IMR-90 (cell line): ENCODE results near the gene RTCB. TPM values are rescaled to one million over a fixed set of nuclear protein-coding genes. Genes with fewer than 3 reads are reported as not detected.

Experiments used
- ATAC-seq: fragments of 200-7000 bp; cut with Tn5 transposase; 2 replicates; pipeline ENCODE4 v1.9.1; 2020; ENCODE audit warnings: low read depth, mild to moderate bottlenecking, moderate library complexity
- BruUV-seq: library from RNA; stranded (reverse); fragments of 400-500 nt; replicated peaks from 2 replicates; lab custom pipeline; 2021; lab: Mats Ljungman, UMichigan
- CTCF ChIA-PET: fragments of 300-600 bp; formaldehyde crosslinking; extraction: SDS; loops from one replicate; lab custom pipeline; 2021; ENCODE audit warnings: antibody characterized with exemption; lab: Yijun Ruan, JAX
- POLR2A ChIA-PET: fragments of 300-600 bp; sonication (Branson Sonifier 250); formaldehyde crosslinking; loops from one replicate; lab custom pipeline; 2022; ENCODE audit warnings: antibody characterized with exemption; ENCODE audit not compliant: unreplicated experiment; lab: Charles Lee
- DNase-seq: peaks from one replicate; pipeline ENCODE4 v3.0.0; 2013
- H2AFZ ChIP-seq: replicated peaks from 2 replicates; pipeline ENCODE3; 2013; ENCODE audit warnings: low read length, mild to moderate bottlenecking; ENCODE audit not compliant: poor library complexity
- H2AK5ac ChIP-seq: 2 replicates; pipeline ENCODE4 v1.6.1; 2013; ENCODE audit warnings: low read depth, low read length, inconsistent platforms
- H2AK9ac ChIP-seq: replicated peaks from 2 replicates; pipeline ENCODE3; 2013; ENCODE audit warnings: mild to moderate bottlenecking, low read depth, low read length, moderate library complexity; ENCODE audit not compliant: poor library complexity
- H2BK120ac ChIP-seq: 2 replicates; pipeline ENCODE4 v1.6.1; 2013; ENCODE audit warnings: low read depth, low read length, inconsistent platforms
- H2BK15ac ChIP-seq: 3 replicates; pipeline ENCODE4 v1.6.1; 2013; ENCODE audit warnings: low read depth, low read length, inconsistent platforms
- H2BK20ac ChIP-seq: 2 replicates; pipeline ENCODE4 v1.6.1; 2013; ENCODE audit warnings: low read depth, mild to moderate bottlenecking, inconsistent platforms, low read length, moderate library complexity
- H2BK5ac ChIP-seq: 2 replicates; pipeline ENCODE4 v1.6.1; 2013; ENCODE audit warnings: mild to moderate bottlenecking, low read depth, low read length, inconsistent platforms; ENCODE audit not compliant: poor library complexity, severe bottlenecking
- H3K14ac ChIP-seq: replicated peaks from 2 replicates; pipeline ENCODE4 v1.6.1; 2013; ENCODE audit warnings: low read depth, low read length, inconsistent platforms
- H3K18ac ChIP-seq: 2 replicates; pipeline ENCODE4 v1.6.1; 2013; ENCODE audit warnings: low read depth, low read length, control low read depth
- H3K23ac ChIP-seq: 2 replicates; pipeline ENCODE4 v1.6.1; 2013; ENCODE audit warnings: low read depth, low read length, inconsistent platforms
- H3K27ac ChIP-seq: 2 replicates; pipeline ENCODE4 v1.5.1; 2013; ENCODE audit warnings: mild to moderate bottlenecking, control low read depth, low read length; ENCODE audit not compliant: insufficient read depth
- H3K27me3 ChIP-seq: 2 replicates; pipeline ENCODE4 v1.6.1; 2013; ENCODE audit warnings: low read length; ENCODE audit not compliant: control insufficient read depth, insufficient read depth
- H3K36me3 ChIP-seq: 2 replicates; pipeline ENCODE4 v1.6.1; 2013; ENCODE audit warnings: low read length, mixed read lengths; ENCODE audit not compliant: control insufficient read depth, insufficient read depth
- H3K4ac ChIP-seq: 2 replicates; pipeline ENCODE4 v1.6.1; 2013; ENCODE audit warnings: low read depth, low read length, inconsistent platforms
- H3K4me1 ChIP-seq: 2 replicates; pipeline ENCODE4 v1.6.1; 2013; ENCODE audit warnings: low read length, mixed read lengths; ENCODE audit not compliant: control insufficient read depth, insufficient read depth
- H3K4me2 ChIP-seq: 2 replicates; pipeline ENCODE4 v1.6.1; 2013; ENCODE audit warnings: low read depth, mild to moderate bottlenecking, control low read depth, low read length, moderate library complexity
- H3K4me3 ChIP-seq: 2 replicates; pipeline ENCODE4 v1.5.1; 2013; ENCODE audit warnings: low read depth, mild to moderate bottlenecking, control low read depth, low read length, moderate library complexity; ENCODE audit not compliant: insufficient read depth
- H3K56ac ChIP-seq: 2 replicates; pipeline ENCODE4 v1.6.1; 2013; ENCODE audit warnings: low read length, inconsistent platforms; ENCODE audit not compliant: insufficient read depth; ENCODE audit errors: extremely low read depth
- H3K79me1 ChIP-seq, 2 experiments: 2 replicates each; pipeline ENCODE4 v1.6.1; 2013; ENCODE audit warnings: low read length in 2 of 2, inconsistent platforms in 1 of 2, low read depth in 1 of 2
- H3K9ac ChIP-seq: 2 replicates; pipeline ENCODE4 v1.6.1; 2013; ENCODE audit warnings: low read depth, low read length, control low read depth
- H3K9me1 ChIP-seq: 2 replicates; pipeline ENCODE4 v1.6.1; 2013; ENCODE audit warnings: low read length, inconsistent platforms; ENCODE audit not compliant: insufficient read depth
- H3K9me3 ChIP-seq: 2 replicates; pipeline ENCODE4 v1.6.1; 2013; ENCODE audit warnings: low read length; ENCODE audit not compliant: control insufficient read depth, insufficient read depth
- H4K20me1 ChIP-seq: 2 replicates; pipeline ENCODE4 v1.6.1; 2013; ENCODE audit warnings: low read length, inconsistent platforms; ENCODE audit not compliant: insufficient read depth
- H4K5ac ChIP-seq: 2 replicates; pipeline ENCODE4 v1.6.1; 2013; ENCODE audit warnings: mild to moderate bottlenecking, low read depth, low read length, control low read depth
- H4K8ac ChIP-seq, 2 experiments: 2 replicates each; pipeline ENCODE4 v1.6.1; 2013; ENCODE audit warnings: low read depth in 2 of 2, low read length in 2 of 2, control low read depth in 1 of 2, inconsistent platforms in 1 of 2
- H4K91ac ChIP-seq: 2 replicates; pipeline ENCODE4 v1.6.1; 2013; ENCODE audit warnings: low read depth, low read length, inconsistent platforms; ENCODE audit not compliant: insufficient read depth
- BHLHE40 ChIP-seq: fragments of 150-350 bp; IDR thresholded peaks from 2 replicates; pipeline ENCODE4 v1.6.1; 2016; ENCODE audit warnings: mild to moderate bottlenecking, low read depth, low read length
- CTCF ChIP-seq: conservative IDR thresholded peaks from 2 replicates; pipeline ENCODE4 v1.5.1; 2012; ENCODE audit warnings: mild to moderate bottlenecking, low read depth, low read length, improper control_type of control experiment
- ELK1 ChIP-seq: fragments of 150-350 bp; IDR thresholded peaks from 2 replicates; pipeline ENCODE4 v1.6.1; 2016; ENCODE audit warnings: low read depth, mild to moderate bottlenecking, low read length, moderate library complexity, borderline replicate concordance
- FOS ChIP-seq: fragments of 150-350 bp; IDR thresholded peaks from 2 replicates; pipeline ENCODE4 v1.6.1; 2016; ENCODE audit warnings: low read depth, low read length
- MAZ ChIP-seq: IDR thresholded peaks from 2 replicates; pipeline ENCODE4 v1.6.1; 2012; ENCODE audit warnings: low read depth, mild to moderate bottlenecking, low read length, improper control_type of control experiment, moderate library complexity, borderline replicate concordance
- MXI1 ChIP-seq: IDR thresholded peaks from 2 replicates; pipeline ENCODE4 v1.6.1; 2012; ENCODE audit warnings: low read depth, mild to moderate bottlenecking, low read length, moderate library complexity, borderline replicate concordance
- NFE2L2 ChIP-seq: fragments of 150-350 bp; IDR thresholded peaks from 2 replicates; pipeline ENCODE4 v1.6.1; 2016; ENCODE audit warnings: low read depth, mild to moderate bottlenecking, low read length
- POLR2A ChIP-seq: IDR thresholded peaks from 2 replicates; pipeline ENCODE4 v1.6.1; 2012; ENCODE audit warnings: mild to moderate bottlenecking, low read depth, low read length
- RAD21 ChIP-seq: IDR thresholded peaks from 2 replicates; pipeline ENCODE4 v1.6.1; 2012; ENCODE audit warnings: low read length, improper control_type of control experiment
- RCOR1 ChIP-seq: IDR thresholded peaks from 2 replicates; pipeline ENCODE4 v1.6.1; 2012; ENCODE audit warnings: mild to moderate bottlenecking, low read length, improper control_type of control experiment; ENCODE audit not compliant: insufficient replicate concordance
- RFX5 ChIP-seq: IDR thresholded peaks from 2 replicates; pipeline ENCODE4 v1.8.0; 2012; ENCODE audit warnings: low read depth, mild to moderate bottlenecking, low read length, moderate library complexity
- SMC3 ChIP-seq: fragments of 150-350 bp; IDR thresholded peaks from 2 replicates; pipeline ENCODE4 v1.6.1; 2016; ENCODE audit warnings: low read depth, mild to moderate bottlenecking, antibody characterized with exemption, low read length, moderate library complexity
- USF2 ChIP-seq: fragments of 150-350 bp; IDR thresholded peaks from 2 replicates; pipeline ENCODE4 v1.6.1; 2017; ENCODE audit warnings: mild to moderate bottlenecking, antibody characterized with exemption, low read length, low read depth
- WGBS, 2 experiments: methylation state at CpG; one replicate each; pipeline versions ENCODE4 v1.1.5 to v1.1.7; 2013; ENCODE audit warnings: missing lambda C conversion rate in 2 of 2; ENCODE audit not compliant: insufficient read length in 1 of 2; ENCODE audit errors: extremely low coverage in 2 of 2; 5-methylcytosine and 5-hydroxymethylcytosine counted together
- dilution Hi-C: fragments of 300-500 bp; cut with HindIII; formaldehyde crosslinking; loops from one replicate; pipeline ENCODE4 v1.14.3; 2018; ENCODE audit warnings: low sequenced_read_pairs; ENCODE audit not compliant: unreplicated experiment
- in situ Hi-C: fragments of 300-500 bp; cut with MboI; formaldehyde crosslinking; loops from 3 replicates; pipeline ENCODE4 v1.14.3; 2019; ENCODE audit warnings: low sequenced_read_pairs, inconsistent platforms, mixed read lengths
- intact Hi-C: fragments of 100-400 bp; cut with micrococcal nuclease; formaldehyde crosslinking; loops from 2 replicates; pipeline ENCODE4 v1.10.0; 2022
- polyA plus RNA-seq, 3 experiments: library from polyadenylated mRNA; depleted of rRNA; stranded (reverse); fragments of >200 nt; gene quantifications; 2 replicates each; pipeline ENCODE4 v1.2.3, GENCODE V29; 2012; ENCODE audit warnings: low replicate concordance in 1 of 3
- total RNA-seq: library from RNA; depleted of rRNA; stranded (reverse); fragments of >200 nt; gene quantifications from 2 replicates; pipeline ENCODE4 v1.2.3, GENCODE V29; 2012

The RTCB gene
- total and polyA plus RNA-seq, 2 of the 4 experiments (the other 2 are of a cell fraction), result 115 to 213 TPM

- in situ Hi-C loops, result no loop called here
- ChIA-PET POLR2A (no interaction called here), CTCF (interaction anchor here (0.6 kb wide), 1 partner anchor 757 kb away, joined by 5 read pairs; no protein-coding TSS in a partner anchor)
- Histone ChIP-seq H3K79me1 (no peaks in the 10 kb centered on the region), H3K9me3 (no peaks in the 10 kb centered on the region), H4K8ac (no peak overlapping the region), H3K4ac (no peak overlapping the region), H2AFZ (no peak overlapping the region), H2BK120ac (no peak overlapping the region), H3K4me1 (no peaks in the 10 kb centered on the region), H3K27me3 (peaks cover 19% of the 10 kb centered on the region), H3K14ac (no peak overlapping the region), H3K9me1 (peaks cover 2% of the 10 kb centered on the region; the same call in 1 of the 2 replicates), H2BK5ac (no peak overlapping the region), H3K18ac (no peak overlapping the region), H3K36me3 (no peaks in the 10 kb centered on the region), H3K4me3 (no peak overlapping the region), H3K9ac (no peak overlapping the region), H2BK20ac (no peak overlapping the region), H3K56ac (no peak overlapping the region), H4K20me1 (no peaks in the 10 kb centered on the region), H3K23ac (no peak overlapping the region), H2AK5ac (no peak overlapping the region), H3K27ac (no peak overlapping the region), H2BK15ac (no peak overlapping the region), H4K5ac (no peak overlapping the region), H2AK9ac (no peak overlapping the region), H4K91ac (no peak overlapping the region), H3K4me2 (no peak overlapping the region)
- TF ChIP-seq USF2 (no peak), CTCF (no peak), BHLHE40 (no peak), RFX5 (no peak), NFE2L2 (no peak), POLR2A (no peak), FOS (no peak), MAZ (no peak), RCOR1 (no peak), ELK1 (no peak), SMC3 (no peak), RAD21 (no peak), MXI1 (no peak)
- dilution Hi-C loops, result no loop called here
- ATAC-seq (no peak), DNase-seq (no peak)
- no TSS peak for BruUV-seq
- intact Hi-C loops, result no loop called here
- WGBS, 2 experiments, result no CpG with 5 or more reads among the region's 10 CpGs
These were observed 73.3 kb downstream of the RTCB start for GRCh38 chr22:32338757-32339156.
